Bronchial epithelial cell (primary cell): ENCODE results near the gene PLCXD3. TPM values are rescaled to one million over a fixed set of nuclear protein-coding genes. Genes with fewer than 3 reads are reported as not detected.

Source experiments
- DNase-seq: peaks from one replicate; pipeline ENCODE4 v3.0.0-alpha.2; 2010; ENCODE audit warnings: low read depth
- FAIRE-seq: peaks from 2 replicates; lab custom pipeline; 2011; peaks lifted over from hg19 to GRCh38; lab: Jason Lieb, UNC
- H3K27me3 ChIP-seq: 2 replicates; pipeline ENCODE4 v1.5.1; 2011; ENCODE audit warnings: low read length; ENCODE audit not compliant: control insufficient read depth, insufficient read depth
- H3K36me3 ChIP-seq: 2 replicates; pipeline ENCODE4 v1.5.1; 2011; ENCODE audit warnings: low read length; ENCODE audit not compliant: control insufficient read depth, insufficient read depth
- H3K4me3 ChIP-seq: 2 replicates; pipeline ENCODE4 v1.5.1; 2011; ENCODE audit warnings: mild to moderate bottlenecking, low read depth, low read length, control low read depth
- CTCF ChIP-seq: IDR thresholded peaks from 2 replicates; pipeline ENCODE4 v1.5.1; 2011; ENCODE audit warnings: mild to moderate bottlenecking, moderate library complexity, low read length, control low read depth, inconsistent platforms; ENCODE audit not compliant: insufficient read depth, severe bottlenecking
- total RNA-seq: library from RNA; depleted of rRNA; stranded (reverse); fragments of >200 nt; gene quantifications from 2 replicates; pipeline ENCODE4 v1.2.1, GENCODE V29; 2014

Gene PLCXD3
- total RNA-seq, 1 donor from 2014 or later: not detected

GRCh38 chr5:41522193-41522786 is 11.9 kb upstream of the PLCXD3 start:
- DNase-seq (no peak), FAIRE-seq (no peak)
- Histone ChIP-seq H3K36me3 (no peaks in the 10 kb centered on the region), H3K27me3 (no peaks in the 10 kb centered on the region), H3K4me3 (no peak overlapping the region)
- TF ChIP-seq CTCF: no peak

DNA sequence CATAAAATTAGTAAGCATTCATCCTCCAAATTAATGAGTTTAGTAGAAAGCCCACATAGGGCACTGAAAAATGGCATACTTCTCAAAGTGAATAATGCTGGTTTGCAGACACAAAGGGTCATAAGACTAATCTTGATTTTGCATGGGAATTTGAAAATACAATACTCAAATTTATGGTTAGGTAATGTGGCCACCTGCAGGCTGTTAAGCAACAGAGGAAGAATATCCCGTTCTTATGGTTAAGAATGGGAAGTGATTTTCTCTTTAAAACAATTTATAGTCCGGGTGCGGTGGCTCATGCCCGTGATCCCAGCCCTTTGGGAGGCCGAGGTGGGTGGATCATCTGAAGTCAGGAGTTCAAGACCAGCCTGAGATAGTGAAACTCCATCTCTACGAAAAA is 9.4 kb upstream of the PLCXD3 start:
- DNase-seq: no peak
- Histone ChIP-seq H3K4me3 (no peak overlapping the region), H3K27me3 (no peaks in the 10 kb centered on the region), H3K36me3 (no peaks in the 10 kb centered on the region)
- no peak for FAIRE-seq
- TF ChIP-seq CTCF: no peak

DNA sequence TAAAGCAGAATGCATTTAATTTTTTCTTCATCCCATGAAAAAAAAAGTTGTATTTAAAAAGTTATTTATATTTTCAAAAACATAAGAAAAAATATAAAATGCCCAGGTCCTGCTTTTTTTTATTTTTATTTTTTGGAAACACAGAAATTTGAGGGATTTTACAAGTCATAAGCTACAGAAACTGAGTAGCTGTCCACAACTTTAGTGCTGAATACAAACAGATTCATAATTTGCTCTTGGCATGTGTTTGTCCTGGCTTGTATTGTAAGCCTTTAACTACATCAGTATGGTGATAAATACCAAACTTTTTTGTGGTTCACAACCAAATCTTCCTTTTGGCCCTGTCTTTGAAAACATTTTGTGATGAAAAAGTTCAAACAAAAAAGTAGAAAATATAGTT is 7.5 kb upstream of the PLCXD3 start:
- DNase-seq (peak; percentile 7), FAIRE-seq (no peak)
- no peak overlapping the region for H3K4me3 ChIP-seq
- H3K36me3 ChIP-seq: no peaks in the 10 kb centered on the region
- no peaks in the 10 kb centered on the region for H3K27me3 ChIP-seq
- TF ChIP-seq CTCF: no peak

GRCh38 chr5:41511241-41511640 is 840 bp upstream of the PLCXD3 start:
- Histone ChIP-seq H3K36me3 (no peaks in the 10 kb centered on the region), H3K27me3 (peaks cover 15% of the 10 kb centered on the region), H3K4me3 (no peak overlapping the region)
- no peak for DNase-seq
- no peak for FAIRE-seq
- TF ChIP-seq CTCF: no peak

DNA sequence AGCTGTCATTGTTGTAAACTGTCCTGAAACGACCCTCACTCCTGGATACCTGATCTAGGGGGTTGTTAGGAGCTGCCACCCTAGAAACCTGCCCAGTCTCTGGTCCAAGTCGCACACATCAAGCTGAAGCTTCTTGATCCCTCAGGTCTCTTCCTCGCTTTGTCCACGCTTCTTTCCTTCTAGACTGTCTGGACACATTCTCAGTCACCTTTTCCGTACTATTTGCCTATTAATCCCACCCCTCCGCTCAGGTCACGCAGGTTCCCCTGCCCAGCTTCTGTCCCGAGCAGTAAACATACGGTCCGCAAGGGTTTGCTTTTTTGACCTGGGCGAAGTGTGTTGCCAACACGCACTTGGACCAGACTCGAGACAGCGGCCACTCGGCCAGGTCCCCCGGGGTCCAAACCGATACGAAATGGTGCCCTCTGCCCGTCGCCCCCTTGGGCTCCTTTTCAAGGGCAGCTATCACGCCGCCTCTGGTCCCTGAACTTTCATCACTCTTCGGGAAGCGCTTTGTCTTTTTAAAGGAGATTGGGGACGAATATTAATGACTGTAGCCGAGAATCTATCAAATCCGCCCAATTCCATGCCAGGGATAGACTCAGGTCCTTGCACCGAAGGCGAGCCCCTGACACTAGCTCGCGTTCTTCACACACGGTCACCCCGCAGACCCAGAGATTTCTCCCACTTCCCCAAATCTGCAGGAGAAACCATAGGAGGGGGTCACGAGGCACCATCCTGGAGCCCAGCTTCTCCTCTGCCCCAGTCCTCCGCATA is 814 bp downstream of the PLCXD3 start:
- DNase-seq (no peak), FAIRE-seq (peak; percentile 40)
- Histone ChIP-seq H3K27me3 (peaks cover 15% of the 10 kb centered on the region), H3K36me3 (no peaks in the 10 kb centered on the region), H3K4me3 (no peak overlapping the region)
- no peak for TF ChIP-seq CTCF
